HepG2 (cell line): ENCODE results near the gene SPATC1L. TPM values are rescaled to one million over a fixed set of nuclear protein-coding genes. Genes with fewer than 3 reads are reported as not detected.

ENCODE experiments used
- HNRNPLL ChIP-seq: fragments of 200-400 bp; formaldehyde crosslinking; IDR thresholded peaks from 2 replicates; pipeline ENCODE4 v1.6.1; 2017; ENCODE audit warnings: mild to moderate bottlenecking, low read depth, low read length; ENCODE audit not compliant: poor library complexity, severe bottlenecking
- JDP2 ChIP-seq: sonication (generic); formaldehyde crosslinking; IDR thresholded peaks from 2 replicates; pipeline ENCODE4 v1.8.1; 2022; ENCODE audit warnings: missing genetic modification reagents, borderline replicate concordance
- MAZ ChIP-seq, 2 experiments: sonication (generic) in 1 of 2; formaldehyde crosslinking in 1 of 2; IDR thresholded peaks; 2 replicates each; pipeline versions ENCODE4 v1.5.0 to v1.6.1; 2012 to 2020; ENCODE audit warnings: low read depth in 2 of 2, mild to moderate bottlenecking in 2 of 2, borderline replicate concordance in 1 of 2, improper control_type of control experiment in 1 of 2, low read length in 1 of 2, missing genetic modification reagents in 1 of 2, moderate library complexity in 1 of 2
- MYC ChIP-seq: sonication (generic); formaldehyde crosslinking; IDR thresholded peaks from 2 replicates; pipeline ENCODE4 v1.9.0; 2021; ENCODE audit warnings: missing genetic modification reagents, borderline replicate concordance
- POLR2AphosphoS5 ChIP-seq: IDR thresholded peaks from 2 replicates; pipeline ENCODE4 v1.6.1; 2012; ENCODE audit warnings: low read depth, low read length
- RBFOX2 ChIP-seq: fragments of 200-400 bp; formaldehyde crosslinking; IDR thresholded peaks from 2 replicates; pipeline ENCODE4 v1.6.1; 2017; ENCODE audit warnings: low read depth, mild to moderate bottlenecking, low read length
- RFX3 ChIP-seq: IDR thresholded peaks from 2 replicates; pipeline ENCODE4 v1.6.1; 2016; ENCODE audit warnings: missing biosample characterization, missing genetic modification reagents
- SAP130 ChIP-seq: IDR thresholded peaks from 2 replicates; pipeline ENCODE4 v1.6.1; 2016; ENCODE audit warnings: low read depth
- SIN3A ChIP-seq: IDR thresholded peaks from 2 replicates; pipeline ENCODE4 v1.6.1; 2011; ENCODE audit warnings: low read depth, mild to moderate bottlenecking, control low read depth, low read length, borderline replicate concordance
- SOX13 ChIP-seq, 3 experiments: fragments of 450-650 bp in 1 of 3; sonication (generic) in 1 of 3; formaldehyde crosslinking in 1 of 3; IDR thresholded peaks in 2 of 3; conservative IDR thresholded peaks in 1 of 3; 2 replicates each; pipeline versions ENCODE4 v1.5.0 to v1.6.1; 2016 to 2020; ENCODE audit warnings: antibody characterized with exemption in 1 of 3, mild to moderate bottlenecking in 1 of 3, missing compliant biosample characterization in 1 of 3, missing genetic modification reagents in 1 of 3, moderate library complexity in 1 of 3
- SRSF1 ChIP-seq: fragments of 200-400 bp; formaldehyde crosslinking; optimal IDR thresholded peaks from 2 replicates; pipeline ENCODE3; 2017; ENCODE audit warnings: mild to moderate bottlenecking, low read depth, low read length, moderate library complexity
- TAF1 ChIP-seq: sonication (generic); formaldehyde crosslinking; IDR thresholded peaks from 2 replicates; pipeline ENCODE4 v1.4.0; 2020; ENCODE audit warnings: missing genetic modification reagents
- ZKSCAN5 ChIP-seq: sonication (generic); formaldehyde crosslinking; IDR thresholded peaks from 2 replicates; pipeline ENCODE4 v1.5.1; 2020; ENCODE audit warnings: mild to moderate bottlenecking, missing genetic modification reagents
- ZNF629 ChIP-seq: sonication (generic); formaldehyde crosslinking; conservative IDR thresholded peaks from 2 replicates; pipeline ENCODE4 v1.5.0; 2020; ENCODE audit warnings: missing genetic modification reagents
- ZNF652 ChIP-seq: IDR thresholded peaks from 2 replicates; pipeline ENCODE4 v1.6.1; 2016; ENCODE audit warnings: low read depth, borderline replicate concordance
- ZNF776 ChIP-seq: sonication (generic); formaldehyde crosslinking; IDR thresholded peaks from 2 replicates; pipeline ENCODE4 v1.4.0; 2020; ENCODE audit warnings: mild to moderate bottlenecking, missing genetic modification reagents
- ZSCAN29 ChIP-seq: sonication (generic); formaldehyde crosslinking; conservative IDR thresholded peaks from 2 replicates; pipeline ENCODE4 v1.4.0; 2020; ENCODE audit warnings: mild to moderate bottlenecking, missing genetic modification reagents
- polyA plus RNA-seq, 8 experiments: library from polyadenylated mRNA; depleted of rRNA in 3 of 8; stranded (reverse) in 7 of 8; unstranded in 1 of 8; fragments of >200 nt; fragmentation: Illumina TruSeq in 4 of 8; extraction: Trizol in 4 of 8; gene quantifications; 2 replicates each; pipeline versions ENCODE4 v1.2.1 to v1.2.3, GENCODE V29; 2011 to 2016; ENCODE audit warnings: low read depth in 4 of 8, missing spikeins in 1 of 8, mixed read lengths in 1 of 8; ENCODE audit not compliant: insufficient read depth in 1 of 8
- total RNA-seq, 5 experiments: library from RNA; depleted of rRNA; stranded (reverse); fragments of >200 nt; fragmentation: Illumina TruSeq; extraction: Trizol; gene quantifications; 2 replicates each; pipeline ENCODE4 v1.2.3, GENCODE V29; 2016; ENCODE audit warnings: low read depth in 1 of 5
- TF ChIP-seq, protein P1 (sequence below): sonication (generic); formaldehyde crosslinking; conservative IDR thresholded peaks from 2 replicates; pipeline ENCODE4 v1.8.0; 2022; ENCODE audit warnings: mild to moderate bottlenecking, moderate library complexity, missing genetic modification reagents
- TF ChIP-seq, protein P2 (sequence below): sonication (generic); formaldehyde crosslinking; IDR thresholded peaks from 2 replicates; pipeline ENCODE4 v1.5.1; 2020; ENCODE audit warnings: missing genetic modification reagents, mild to moderate bottlenecking, borderline replicate concordance
- TF ChIP-seq, protein P3 (sequence below): sonication (generic); formaldehyde crosslinking; IDR thresholded peaks from 2 replicates; pipeline ENCODE4 v1.8.1; 2023; ENCODE audit warnings: mild to moderate bottlenecking, inconsistent platforms, moderate library complexity, missing genetic modification reagents, borderline replicate concordance
- TF ChIP-seq, protein P4 (sequence below): fragments of 450-650 bp; IDR thresholded peaks from 2 replicates; pipeline ENCODE4 v1.6.1; 2017; ENCODE audit warnings: mild to moderate bottlenecking

The SPATC1L gene
- total and polyA plus RNA-seq, 2 of the 13 experiments (the other 11 are each of a cell fraction or from before 2014, with no cell fraction given), result 1.4 to 3.3 TPM

DNA sequence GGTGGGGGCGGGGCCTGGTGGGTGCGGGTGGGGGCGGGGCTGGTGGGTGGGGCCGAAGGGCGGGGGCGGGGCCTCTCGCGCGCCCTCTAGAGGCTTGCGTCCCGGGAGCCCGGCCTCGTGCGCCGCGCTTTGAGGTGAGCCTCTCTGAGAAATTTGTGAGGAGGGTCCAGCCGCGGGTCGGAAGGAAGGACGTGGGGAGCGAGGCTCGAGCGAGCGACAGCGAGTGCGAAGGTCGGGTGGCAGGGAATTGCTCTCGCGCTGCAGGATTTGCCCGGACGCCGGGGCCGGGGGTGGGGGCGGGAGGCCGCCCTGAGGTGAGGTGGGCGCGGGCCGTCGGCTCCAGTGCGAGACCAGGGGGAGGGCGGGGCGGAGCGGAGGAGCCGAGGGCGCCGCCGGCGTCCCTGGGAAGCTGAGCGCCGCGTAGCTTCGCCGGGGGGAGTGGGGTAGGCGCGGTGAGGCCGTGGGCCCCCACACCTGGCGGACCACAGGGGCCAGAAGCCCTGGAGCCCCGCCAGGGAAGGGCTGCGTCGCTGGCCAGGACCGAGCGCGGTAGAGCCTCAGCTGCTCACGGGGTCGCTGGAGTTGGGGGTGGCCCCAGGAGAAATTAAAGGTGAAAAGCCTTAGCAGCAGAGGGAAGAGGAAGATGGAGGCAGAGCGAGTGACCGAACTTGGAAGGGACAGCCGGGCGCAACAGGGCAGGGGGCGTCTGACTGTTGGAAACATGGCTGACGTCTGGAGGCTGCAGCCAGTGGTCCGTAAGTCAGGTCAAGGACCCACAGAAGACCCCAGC is 45.1 kb upstream of the SPATC1L start (continued):
- TF ChIP-seq MAZ (IDR thresholded peaks at IDR 0.05; ENCODE audit: borderline replicate concordance, low read depth, low read length), result peak; percentile 57; the same call in 1 of the 2 replicates
- TF ChIP-seq MAZ (CRISPR knock-in tag; IDR thresholded peaks at IDR 0.05; ENCODE audit: low read depth), result peak; percentile 19; the same call in 1 of the 2 replicates
- TF ChIP-seq RBFOX2, result peak; percentile 58; the same call in 1 of the 2 replicates
- TF ChIP-seq HNRNPLL, result peak; percentile 24
- TF ChIP-seq, protein P1, sequence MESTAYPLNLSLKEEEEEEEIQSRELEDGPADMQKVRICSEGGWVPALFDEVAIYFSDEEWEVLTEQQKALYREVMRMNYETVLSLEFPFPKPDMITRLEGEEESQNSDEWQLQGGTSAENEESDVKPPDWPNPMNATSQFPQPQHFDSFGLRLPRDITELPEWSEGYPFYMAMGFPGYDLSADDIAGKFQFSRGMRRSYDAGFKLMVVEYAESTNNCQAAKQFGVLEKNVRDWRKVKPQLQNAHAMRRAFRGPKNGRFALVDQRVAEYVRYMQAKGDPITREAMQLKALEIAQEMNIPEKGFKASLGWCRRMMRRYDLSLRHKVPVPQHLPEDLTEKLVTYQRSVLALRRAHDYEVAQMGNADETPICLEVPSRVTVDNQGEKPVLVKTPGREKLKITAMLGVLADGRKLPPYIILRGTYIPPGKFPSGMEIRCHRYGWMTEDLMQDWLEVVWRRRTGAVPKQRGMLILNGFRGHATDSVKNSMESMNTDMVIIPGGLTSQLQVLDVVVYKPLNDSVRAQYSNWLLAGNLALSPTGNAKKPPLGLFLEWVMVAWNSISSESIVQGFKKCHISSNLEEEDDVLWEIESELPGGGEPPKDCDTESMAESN (CRISPR knock-in tag), result 0 out of 2 replicates have a peak, but pooled peaks have one; percentile 48
- TF ChIP-seq RFX3 (CRISPR knock-in tag), result no peak
- TF ChIP-seq ZSCAN29, result no peak
- TF ChIP-seq ZNF652 (CRISPR knock-in tag), result no peak
- peak; percentile 62 for TF ChIP-seq SRSF1
- TF ChIP-seq ZNF629 (CRISPR knock-in tag), result no peak
- TF ChIP-seq SIN3A, result peak; percentile 71; the same call in 1 of the 2 replicates
- 0 out of 2 replicates have a peak, but pooled peaks have one; percentile 2 for TF ChIP-seq ZNF776 (CRISPR knock-in tag)
- peak; percentile 87 for TF ChIP-seq MYC (CRISPR knock-in tag)
- TF ChIP-seq SAP130 (CRISPR knock-in tag), result no peak; the same call in 1 of the 2 replicates
- TF ChIP-seq, protein P2, sequence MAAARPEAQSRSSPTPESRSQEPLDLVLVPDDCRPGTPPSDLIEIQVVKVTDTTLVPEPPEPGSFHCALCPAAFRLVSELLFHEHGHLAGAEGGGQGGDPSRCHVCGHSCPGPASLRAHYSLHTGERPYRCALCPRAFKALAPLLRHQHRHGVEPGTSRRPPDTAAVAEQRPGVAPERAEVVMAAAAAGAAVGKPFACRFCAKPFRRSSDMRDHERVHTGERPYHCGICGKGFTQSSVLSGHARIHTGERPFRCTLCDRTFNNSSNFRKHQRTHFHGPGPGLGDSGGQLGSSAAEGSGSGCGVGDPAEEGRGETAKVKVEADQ (CRISPR knock-in tag), result no peak
- TF ChIP-seq TAF1 (CRISPR knock-in tag), result peak; percentile 48; the same call in 1 of the 2 replicates
- TF ChIP-seq SOX13 (IDR thresholded peaks at IDR 0.05), result no peak
- no peak for TF ChIP-seq SOX13 (CRISPR knock-in tag; conservative IDR thresholded peaks at IDR 0.05 in 1 of 2, IDR thresholded peaks at IDR 0.05 in 1 of 2)
- TF ChIP-seq POLR2AphosphoS5, result peak; percentile 70
- TF ChIP-seq, protein P3, sequence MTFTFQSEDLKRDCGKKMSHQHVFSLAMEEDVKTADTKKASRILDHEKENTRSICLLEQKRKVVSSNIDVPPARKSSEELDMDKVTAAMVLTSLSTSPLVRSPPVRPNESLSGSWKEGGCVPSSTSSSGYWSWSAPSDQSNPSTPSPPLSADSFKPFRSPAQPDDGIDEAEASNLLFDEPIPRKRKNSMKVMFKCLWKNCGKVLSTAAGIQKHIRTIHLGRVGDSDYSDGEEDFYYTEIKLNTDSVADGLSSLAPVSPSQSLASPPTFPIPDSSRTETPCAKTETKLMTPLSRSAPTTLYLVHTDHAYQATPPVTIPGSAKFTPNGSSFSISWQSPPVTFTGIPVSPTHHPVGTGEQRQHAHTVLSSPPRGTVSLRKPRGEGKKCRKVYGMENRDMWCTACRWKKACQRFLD (CRISPR knock-in tag), result 0 out of 2 replicates have a peak, but pooled peaks have one; percentile 63
- TF ChIP-seq JDP2 (CRISPR knock-in tag), result no peak
- no peak for TF ChIP-seq ZKSCAN5 (CRISPR knock-in tag)
- TF ChIP-seq, protein P4, sequence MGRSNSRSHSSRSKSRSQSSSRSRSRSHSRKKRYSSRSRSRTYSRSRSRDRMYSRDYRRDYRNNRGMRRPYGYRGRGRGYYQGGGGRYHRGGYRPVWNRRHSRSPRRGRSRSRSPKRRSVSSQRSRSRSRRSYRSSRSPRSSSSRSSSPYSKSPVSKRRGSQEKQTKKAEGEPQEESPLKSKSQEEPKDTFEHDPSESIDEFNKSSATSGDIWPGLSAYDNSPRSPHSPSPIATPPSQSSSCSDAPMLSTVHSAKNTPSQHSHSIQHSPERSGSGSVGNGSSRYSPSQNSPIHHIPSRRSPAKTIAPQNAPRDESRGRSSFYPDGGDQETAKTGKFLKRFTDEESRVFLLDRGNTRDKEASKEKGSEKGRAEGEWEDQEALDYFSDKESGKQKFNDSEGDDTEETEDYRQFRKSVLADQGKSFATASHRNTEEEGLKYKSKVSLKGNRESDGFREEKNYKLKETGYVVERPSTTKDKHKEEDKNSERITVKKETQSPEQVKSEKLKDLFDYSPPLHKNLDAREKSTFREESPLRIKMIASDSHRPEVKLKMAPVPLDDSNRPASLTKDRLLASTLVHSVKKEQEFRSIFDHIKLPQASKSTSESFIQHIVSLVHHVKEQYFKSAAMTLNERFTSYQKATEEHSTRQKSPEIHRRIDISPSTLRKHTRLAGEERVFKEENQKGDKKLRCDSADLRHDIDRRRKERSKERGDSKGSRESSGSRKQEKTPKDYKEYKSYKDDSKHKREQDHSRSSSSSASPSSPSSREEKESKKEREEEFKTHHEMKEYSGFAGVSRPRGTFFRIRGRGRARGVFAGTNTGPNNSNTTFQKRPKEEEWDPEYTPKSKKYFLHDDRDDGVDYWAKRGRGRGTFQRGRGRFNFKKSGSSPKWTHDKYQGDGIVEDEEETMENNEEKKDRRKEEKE, result no peak
